CD1c-positive myeloid dendritic cell (primary cell): Measurements from ENCODE around the gene TAPBPL.
"Not testable (repeated sequence)": the region's sequence is repeated elsewhere in the genome, so short reads cannot be mapped to it uniquely, and the experiment has no call there.

Source experiments
- DNase-seq: peaks from one replicate; pipeline ENCODE4 v3.0.0-alpha.2; 2016; ENCODE audit errors: extremely low spot score

The TAPBPL gene

GRCh38 chr12:6451348-6452244 lies at the start of gene TAPBPL:
TSS of gene TAPBPL (plus strand) at chr12:6452042. CDS start at chr12:6452249, 207 bp downstream.
- peak; percentile 82 for DNase-seq

- DNase-seq: no peak
Observed at GRCh38 chr12:6404390-6404789, 47.5 kb upstream of the TAPBPL start.

- DNase-seq: no peak
Observed at GRCh38 chr12:6405963-6406362, 45.9 kb upstream of the TAPBPL start.

- no peak for DNase-seq
Observed at GRCh38 chr12:6407236-6407954, 44.4 kb upstream of the TAPBPL start.

GRCh38 chr12:6416596-6416995 lies 35.2 kb upstream of the TAPBPL start:
- peak; percentile 73 for DNase-seq

- DNase-seq: no peak
Observed at GRCh38 chr12:6418796-6419195, 33.0 kb upstream of the TAPBPL start.

GRCh38 chr12:6420364-6420763 lies 31.5 kb upstream of the TAPBPL start:
- no peak for DNase-seq

GRCh38 chr12:6423267-6424007 lies 28.4 kb upstream of the TAPBPL start:
- DNase-seq: peak; percentile 95

- DNase-seq: no peak
Observed at GRCh38 chr12:6424008-6424347, 27.9 kb upstream of the TAPBPL start.

GRCh38 chr12:6424866-6425265 lies 27.0 kb upstream of the TAPBPL start:
- no peak for DNase-seq

GRCh38 chr12:6425590-6426531 lies 26.0 kb upstream of the TAPBPL start:
- DNase-seq: peak; percentile 70

GRCh38 chr12:6426882-6427671 lies 24.8 kb upstream of the TAPBPL start:
- DNase-seq: peak; percentile 89

GRCh38 chr12:6427796-6428195 lies 24.0 kb upstream of the TAPBPL start:
- not testable (repeated sequence) for DNase-seq

- DNase-seq: no peak
Observed at GRCh38 chr12:6428326-6428725, 23.5 kb upstream of the TAPBPL start.

GRCh38 chr12:6430124-6430989 lies 21.5 kb upstream of the TAPBPL start:
- peak; percentile 85 for DNase-seq

GRCh38 chr12:6432991-6433390 lies 18.9 kb upstream of the TAPBPL start:
- no peak for DNase-seq

- no peak for DNase-seq
Observed at GRCh38 chr12:6434205-6435140, 17.4 kb upstream of the TAPBPL start.
